Upper lobe of right lung (tissue), 1 donor: ENCODE measurements around the gene MUC5AC. TPM values are rescaled to one million over a fixed set of nuclear protein-coding genes. Genes with fewer than 3 reads are reported as not detected.
"Not testable (repeated sequence)": the region's sequence is repeated elsewhere in the genome, so short reads cannot be mapped to it uniquely, and the experiment has no call there.

Experiments used
- ATAC-seq: fragments of 200-7000 bp; cut with Tn5 transposase; one replicate; pipeline ENCODE4 v1.9.1; 2020; ENCODE audit warnings: mild to moderate bottlenecking, moderate library complexity
- DNase-seq: peaks from one replicate; pipeline ENCODE4 v3.0.0-alpha.2; 2020
- H3K27ac ChIP-seq: fragments of 200-600 bp; one replicate; pipeline ENCODE4 v1.8.0; 2022
- H3K27me3 ChIP-seq: fragments of 200-600 bp; one replicate; pipeline ENCODE4 v1.8.0; 2022; ENCODE audit warnings: mild to moderate bottlenecking
- H3K36me3 ChIP-seq: fragments of 200-600 bp; one replicate; pipeline ENCODE4 v1.8.0; 2022
- H3K4me1 ChIP-seq: fragments of 200-600 bp; one replicate; pipeline ENCODE4 v1.8.0; 2022
- H3K4me3 ChIP-seq: fragments of 200-600 bp; one replicate; pipeline ENCODE4 v1.8.0; 2022; ENCODE audit warnings: mild to moderate bottlenecking
- H3K9me3 ChIP-seq: fragments of 200-600 bp; one replicate; pipeline ENCODE4 v1.8.0; 2022
- intact Hi-C: fragments of 100-400 bp; cut with DNase I; formaldehyde crosslinking; loops from one replicate; pipeline ENCODE4 v1.11.0; 2022
- total RNA-seq: library from RNA; stranded (reverse); fragmentation: NEBNext Ultra II Directional; extraction: Animal tissue kit (Norgen Biotek cat#: 25700); gene quantifications from one replicate; pipeline ENCODE4 v1.2.1, GENCODE V29; 2021
- TF ChIP-seq, protein P1 (sequence below): fragments of 200-600 bp; IDR thresholded peaks from one replicate; pipeline ENCODE4 v1.8.0; 2022; ENCODE audit warnings: antibody characterized with exemption
- donor health status: DM: no; HTN: yes; CAD: no; lungs with severe emphysema.

Gene MUC5AC
- total RNA-seq, 1 donor from 2014 or later: not detected

GRCh38 chr11:1171985-1172728, 14.4 kb downstream of the MUC5AC start:
- H3K4me3 ChIP-seq: no peak overlapping the region
- intact Hi-C loops: no loop called here

GRCh38 chr11:1172729-1173117, 15.0 kb downstream of the MUC5AC start:
- intact Hi-C loops: no loop called here

More at GRCh38 chr11:1171985-1172728, 14.4 kb downstream of the MUC5AC start:
- H3K27ac ChIP-seq: no peak overlapping the region
- DNase-seq: no peak
- ATAC-seq: no peak
- H3K36me3 ChIP-seq: no peaks in the 10 kb centered on the region
- no peaks in the 10 kb centered on the region for H3K9me3 ChIP-seq
- H3K4me1 ChIP-seq: no peaks in the 10 kb centered on the region
- TF ChIP-seq, protein P1, sequence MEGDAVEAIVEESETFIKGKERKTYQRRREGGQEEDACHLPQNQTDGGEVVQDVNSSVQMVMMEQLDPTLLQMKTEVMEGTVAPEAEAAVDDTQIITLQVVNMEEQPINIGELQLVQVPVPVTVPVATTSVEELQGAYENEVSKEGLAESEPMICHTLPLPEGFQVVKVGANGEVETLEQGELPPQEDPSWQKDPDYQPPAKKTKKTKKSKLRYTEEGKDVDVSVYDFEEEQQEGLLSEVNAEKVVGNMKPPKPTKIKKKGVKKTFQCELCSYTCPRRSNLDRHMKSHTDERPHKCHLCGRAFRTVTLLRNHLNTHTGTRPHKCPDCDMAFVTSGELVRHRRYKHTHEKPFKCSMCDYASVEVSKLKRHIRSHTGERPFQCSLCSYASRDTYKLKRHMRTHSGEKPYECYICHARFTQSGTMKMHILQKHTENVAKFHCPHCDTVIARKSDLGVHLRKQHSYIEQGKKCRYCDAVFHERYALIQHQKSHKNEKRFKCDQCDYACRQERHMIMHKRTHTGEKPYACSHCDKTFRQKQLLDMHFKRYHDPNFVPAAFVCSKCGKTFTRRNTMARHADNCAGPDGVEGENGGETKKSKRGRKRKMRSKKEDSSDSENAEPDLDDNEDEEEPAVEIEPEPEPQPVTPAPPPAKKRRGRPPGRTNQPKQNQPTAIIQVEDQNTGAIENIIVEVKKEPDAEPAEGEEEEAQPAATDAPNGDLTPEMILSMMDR: no peak
- no peaks in the 10 kb centered on the region for H3K27me3 ChIP-seq

GRCh38 chr11:1173396-1173795, 15.6 kb downstream of the MUC5AC start:
- intact Hi-C loops, DNase-seq, H3K4me3 ChIP-seq, ATAC-seq, H3K9me3 ChIP-seq, H3K36me3 ChIP-seq, H3K27ac ChIP-seq, H3K4me1 ChIP-seq, H3K27me3 ChIP-seq: not testable (repeated sequence)

More at GRCh38 chr11:1172729-1173117, 15.0 kb downstream of the MUC5AC start:
- no peaks in the 10 kb centered on the region for H3K27me3 ChIP-seq
- ATAC-seq: no peak
- H3K9me3 ChIP-seq: no peaks in the 10 kb centered on the region
- H3K4me3 ChIP-seq: no peak overlapping the region
- H3K36me3 ChIP-seq: no peaks in the 10 kb centered on the region
- no peaks in the 10 kb centered on the region for H3K4me1 ChIP-seq
- no peak for DNase-seq
- H3K27ac ChIP-seq: no peak overlapping the region
- TF ChIP-seq, protein P1: no peak

DNA sequence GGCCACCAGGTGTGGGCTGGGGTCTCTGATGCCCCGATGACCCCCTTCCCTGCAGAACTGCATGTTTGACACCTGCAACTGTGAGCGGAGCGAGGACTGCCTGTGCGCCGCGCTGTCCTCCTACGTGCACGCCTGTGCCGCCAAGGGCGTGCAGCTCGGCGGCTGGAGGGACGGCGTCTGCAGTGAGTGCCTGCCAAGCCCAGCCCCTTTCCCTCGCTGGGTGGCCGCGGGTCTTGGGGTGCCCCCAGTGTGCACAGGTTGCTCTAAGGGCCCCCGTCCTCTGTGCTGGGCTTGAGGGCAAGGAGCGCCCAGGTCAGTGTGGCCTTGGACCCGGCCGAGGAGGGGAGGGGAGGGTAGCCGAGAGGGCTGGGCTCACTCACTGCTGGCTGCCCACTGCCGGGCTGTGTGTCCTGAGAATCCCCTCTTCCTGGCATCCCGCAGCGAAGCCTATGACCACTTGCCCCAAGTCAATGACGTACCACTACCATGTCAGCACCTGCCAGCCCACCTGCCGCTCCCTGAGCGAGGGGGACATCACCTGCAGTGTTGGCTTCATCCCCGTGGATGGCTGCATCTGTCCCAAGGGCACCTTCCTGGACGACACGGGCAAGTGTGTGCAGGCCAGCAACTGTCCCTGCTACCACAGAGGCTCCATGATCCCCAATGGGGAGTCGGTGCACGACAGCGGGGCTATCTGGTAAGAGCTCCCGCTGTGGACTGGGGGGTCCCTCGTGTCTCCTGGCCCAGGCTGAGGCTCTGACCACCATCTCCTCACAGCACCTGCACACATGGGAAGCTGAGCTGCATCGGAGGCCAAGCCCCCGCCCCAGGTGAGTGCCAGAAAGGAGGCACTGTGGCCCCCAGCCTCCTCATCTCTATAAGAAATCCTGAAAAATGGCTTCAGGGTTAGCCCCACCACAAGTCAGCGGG, 17.0 kb downstream of the MUC5AC start:
- H3K36me3 ChIP-seq: no peaks in the 10 kb centered on the region
- no peak overlapping the region for H3K27ac ChIP-seq
- no peak for DNase-seq
- TF ChIP-seq, protein P1: no peak
- H3K27me3 ChIP-seq: no peaks in the 10 kb centered on the region
- no peak for ATAC-seq
- H3K9me3 ChIP-seq: no peaks in the 10 kb centered on the region
- intact Hi-C loops: no loop called here
- H3K4me3 ChIP-seq: no peak overlapping the region
- no peaks in the 10 kb centered on the region for H3K4me1 ChIP-seq

- Histone ChIP-seq H3K27ac (no peak overlapping the region), H3K4me3 (no peak overlapping the region), H3K9me3 (no peaks in the 10 kb centered on the region), H3K36me3 (no peaks in the 10 kb centered on the region), H3K27me3 (no peaks in the 10 kb centered on the region), H3K4me1 (no peaks in the 10 kb centered on the region)
- no peak for DNase-seq
- TF ChIP-seq, protein P1: no peak
- intact Hi-C loops: no loop called here
- ATAC-seq: no peak
Observed at GRCh38 chr11:1175461-1176223, 17.9 kb downstream of the MUC5AC start.
